Esophagus (tissue), 2 donors: ENCODE results near the gene SYT5. TPM values are rescaled to one million over a fixed set of nuclear protein-coding genes. Genes with fewer than 3 reads are reported as not detected.
"Not testable (repeated sequence)": the region's sequence is repeated elsewhere in the genome, so short reads cannot be mapped to it uniquely, and the experiment has no call there.

Source experiments
- H3K27ac ChIP-seq, 2 donors: one replicate each; pipeline ENCODE4 v1.5.1; 2013; ENCODE audit warnings: low read depth in 2 of 2, mild to moderate bottlenecking in 2 of 2, inconsistent platforms in 1 of 2, low read length in 1 of 2, moderate library complexity in 1 of 2
- H3K27me3 ChIP-seq, 2 donors: one replicate each; pipeline ENCODE4 v1.6.1; 2013; ENCODE audit warnings: low read length in 2 of 2, control low read depth in 1 of 2, mild to moderate bottlenecking in 1 of 2; ENCODE audit not compliant: insufficient read depth in 2 of 2, control insufficient read depth in 1 of 2
- H3K36me3 ChIP-seq, 2 donors: one replicate each; pipeline ENCODE4 v1.6.1; 2013; ENCODE audit warnings: low read length in 1 of 2; ENCODE audit not compliant: control insufficient read depth in 2 of 2, insufficient read depth in 2 of 2
- H3K4me1 ChIP-seq, 2 donors: one replicate each; pipeline ENCODE4 v1.6.1; 2013; ENCODE audit warnings: low read length in 1 of 2; ENCODE audit not compliant: control insufficient read depth in 2 of 2, insufficient read depth in 2 of 2
- H3K4me3 ChIP-seq, 2 donors: one replicate each; pipeline ENCODE4 v1.5.1; 2013; ENCODE audit warnings: low read length in 2 of 2, mild to moderate bottlenecking in 2 of 2, low read depth in 1 of 2, moderate library complexity in 1 of 2
- H3K9me3 ChIP-seq, 2 donors: one replicate each; pipeline ENCODE4 v1.6.1; 2013; ENCODE audit warnings: mild to moderate bottlenecking in 2 of 2, low read depth in 1 of 2, low read length in 1 of 2, moderate library complexity in 1 of 2; ENCODE audit not compliant: control insufficient read depth in 2 of 2, insufficient read depth in 1 of 2
- WGBS, 2 donors: extraction: QIAGEN DNeasy Blood & Tissue Kit; methylation state at CpG; one replicate each; pipeline ENCODE4 v1.1.7; 2013; 5-methylcytosine and 5-hydroxymethylcytosine counted together
- polyA plus RNA-seq, 2 donors: library from polyadenylated mRNA; stranded (reverse); fragments of 200-250 nt; gene quantifications; one replicate each; pipeline ENCODE4 v1.2.3, GENCODE V29; 2013
- donor health status: healthy with polysubstance abuse.
- donor health status: Bipolar disorder and iron deficiency.

SYT5 gene
- polyA plus RNA-seq, 2 donors: 0.05 TPM; not detected in 1

DNA sequence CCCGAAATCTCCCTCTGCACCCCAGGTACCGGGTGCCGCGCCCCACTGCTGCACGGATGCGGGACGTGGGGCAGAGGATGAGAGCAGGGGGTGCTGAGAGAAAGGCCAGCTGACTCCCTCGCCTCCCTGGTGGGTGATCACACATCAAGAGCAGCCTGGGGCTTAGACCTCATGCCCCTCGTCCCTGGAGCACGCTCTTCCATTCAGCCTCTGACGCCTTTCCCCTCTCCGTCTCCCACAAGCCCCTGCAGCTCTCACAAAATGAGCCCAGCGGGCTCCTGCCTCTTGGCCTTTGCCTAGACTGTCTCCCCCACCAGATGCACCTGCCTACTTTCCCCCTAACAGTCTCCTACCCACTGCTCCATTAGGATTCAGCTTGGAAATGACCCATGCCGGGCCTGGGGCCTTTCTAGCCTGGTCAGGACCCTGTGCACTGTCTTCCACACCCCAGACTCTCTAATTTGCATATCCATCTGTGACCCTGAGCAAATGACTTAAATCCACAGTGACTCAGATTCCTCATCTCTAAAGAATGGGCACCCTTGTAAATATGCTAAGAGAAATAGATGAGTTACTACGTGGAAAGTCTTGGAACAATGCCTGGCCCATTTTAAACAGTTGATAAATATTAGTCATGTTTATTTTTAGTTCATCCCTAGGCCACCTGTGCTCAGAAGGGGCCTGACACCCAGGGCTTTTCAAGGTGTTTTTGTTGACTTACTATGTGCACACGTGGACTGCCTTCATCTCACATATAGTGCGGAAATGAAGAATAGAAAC lies 29.8 kb upstream of the SYT5 start:
- no peaks in the 10 kb centered on the region for H3K27me3 ChIP-seq
- no peaks in the 10 kb centered on the region for H3K36me3 ChIP-seq
- WGBS, 2 donors: 59 to 61% methylated on average over 17 of the region's 17 CpGs
- no peak overlapping the region for H3K4me3 ChIP-seq
- peaks cover 2 to 3% of the 10 kb centered on the region in 2 donors for H3K9me3 ChIP-seq
- H3K4me1 ChIP-seq: peaks cover 3 to 13% of the 10 kb centered on the region in 2 donors
- H3K27ac ChIP-seq: peak overlapping the region in 1 of 2 donors; percentile 61

DNA sequence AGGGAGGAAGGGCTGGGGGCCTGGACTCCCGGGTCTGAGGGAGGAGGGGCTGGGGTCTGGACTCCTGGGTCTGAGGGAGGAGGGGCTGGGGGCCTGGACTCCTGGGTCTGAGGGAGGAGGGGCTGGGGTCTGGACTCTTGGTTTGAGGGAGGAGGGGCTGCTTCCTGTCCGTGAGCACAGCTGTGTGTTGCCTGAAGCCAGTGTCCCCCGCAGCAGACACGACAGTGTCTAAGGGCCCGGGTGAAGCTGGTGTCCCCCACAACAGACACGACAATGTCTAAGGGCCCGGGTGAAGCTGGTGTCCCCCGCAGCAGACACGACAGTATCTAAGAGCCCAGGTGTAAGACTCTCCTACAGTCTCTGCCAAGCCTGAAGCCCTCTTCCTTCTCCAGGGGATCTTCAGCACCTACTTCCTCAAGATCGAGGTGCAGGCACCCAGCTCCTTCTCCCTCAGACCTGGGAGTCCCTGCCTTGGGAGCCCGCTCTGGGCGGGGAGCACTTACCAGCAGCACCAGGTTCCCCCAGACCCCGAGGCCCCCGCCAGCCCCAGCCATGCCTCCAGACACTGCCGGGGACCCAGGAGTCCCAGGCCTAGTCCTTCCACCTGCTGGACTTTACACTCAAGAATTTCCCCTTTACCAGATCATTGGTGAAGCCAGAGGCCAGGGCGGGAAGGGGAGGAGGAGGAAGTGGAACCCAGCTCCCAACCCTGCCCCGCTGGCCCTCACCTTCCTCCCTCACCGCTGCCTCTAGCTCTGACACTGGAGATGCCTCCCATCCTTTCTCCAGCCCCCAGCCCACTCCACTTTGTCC lies 29.0 kb upstream of the SYT5 start, which contains the start of gene PTPRH:
PTPRH (minus strand) TSS at position 622 of the 813 bp plus-strand sequence; CDS start at position 554, 68 bp downstream.
- H3K27ac ChIP-seq: peak within 1 kb of the TSS in 1 of 2 donors; percentile 61
- H3K4me3 ChIP-seq: no peak within 1 kb of the TSS
- no peaks in the 10 kb centered on the region for H3K27me3 ChIP-seq
- peaks cover 3 to 13% of the 10 kb centered on the region in 2 donors for H3K4me1 ChIP-seq
- WGBS, 2 donors: 47 to 58% methylated on average over 17 of the region's 18 CpGs
- H3K36me3 ChIP-seq: no peaks in the 10 kb centered on the region
- peaks cover 2 to 3% of the 10 kb centered on the region in 2 donors for H3K9me3 ChIP-seq

DNA sequence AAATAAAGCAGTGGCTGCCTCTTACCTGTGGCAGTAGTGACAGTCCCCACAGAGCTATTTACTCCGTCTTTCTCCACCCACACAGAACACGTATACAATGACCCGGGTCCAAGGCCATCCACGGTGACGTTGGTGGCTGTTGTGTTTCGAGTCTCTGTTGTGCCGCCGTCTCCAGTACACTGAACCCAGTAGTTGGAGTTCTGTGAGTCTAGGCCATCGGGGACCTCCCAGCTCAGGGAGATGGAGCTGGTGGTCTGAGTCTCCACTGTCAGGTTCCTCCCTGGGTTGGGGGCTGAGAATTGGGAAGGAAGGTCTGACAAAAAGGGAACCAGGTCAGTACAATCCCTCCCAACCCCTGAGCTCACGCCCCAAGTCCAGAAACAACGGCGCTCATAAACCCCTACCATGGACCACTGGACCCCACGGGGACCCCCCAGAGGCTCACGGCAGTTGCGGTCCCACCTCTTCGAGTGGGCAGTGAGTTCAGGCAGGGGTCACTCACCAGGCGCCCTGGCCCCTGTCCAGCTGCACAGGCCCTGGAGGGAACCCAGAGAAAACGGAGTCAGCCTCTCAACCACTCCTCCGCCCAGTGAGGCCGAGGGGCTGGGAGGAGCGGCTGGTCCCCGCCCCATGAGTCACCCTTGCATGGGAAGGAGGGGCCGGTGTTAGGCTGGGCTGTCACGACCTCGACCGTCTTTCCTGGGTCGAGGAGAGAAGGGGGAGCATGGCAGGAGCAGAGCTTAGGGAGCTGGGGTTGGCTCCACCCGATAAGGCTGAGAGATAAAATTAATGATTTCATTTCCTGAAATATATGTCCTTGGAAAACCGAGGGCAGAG lies 26.8 kb upstream of the SYT5 start:
- WGBS, 2 donors: 23 to 33% methylated on average over 29 of the region's 29 CpGs

DNA sequence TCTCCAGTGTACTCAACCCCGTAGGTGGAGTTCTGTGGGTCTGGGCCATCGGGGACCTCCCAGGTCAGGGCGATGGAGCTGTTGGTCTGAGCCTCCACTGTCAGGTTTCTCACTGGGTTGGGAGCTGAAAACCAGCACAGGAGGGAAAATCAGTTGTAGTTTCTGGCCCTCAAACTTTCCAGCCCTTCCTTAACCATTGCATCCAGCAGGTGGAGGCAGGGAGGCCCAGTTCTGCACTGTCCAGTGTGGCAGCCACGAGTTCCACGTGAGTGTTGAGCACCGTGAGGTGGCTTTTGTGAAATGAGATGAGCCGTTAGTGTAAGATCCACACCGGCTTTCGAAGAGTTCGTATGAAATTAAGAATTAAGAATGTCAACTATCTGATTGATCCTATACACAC lies 22.1 kb upstream of the SYT5 start:
- not testable (repeated sequence) for H3K27me3 ChIP-seq, H3K4me1 ChIP-seq, H3K9me3 ChIP-seq, H3K4me3 ChIP-seq, H3K27ac ChIP-seq, H3K36me3 ChIP-seq
- 70 to 78% methylated on average over 10 of the region's 10 CpGs for WGBS, 2 donors

More for the DNA sequence above, 26.8 kb upstream of the SYT5 start:
- Histone ChIP-seq H3K4me3 (no peak overlapping the region), H3K27ac (peak overlapping the region in 1 of 2 donors; percentile 29), H3K9me3 (no peaks in the 10 kb centered on the region), H3K36me3 (no peaks in the 10 kb centered on the region), H3K27me3 (no peaks in the 10 kb centered on the region), H3K4me1 (peaks cover 3 to 13% of the 10 kb centered on the region in 2 donors)

DNA sequence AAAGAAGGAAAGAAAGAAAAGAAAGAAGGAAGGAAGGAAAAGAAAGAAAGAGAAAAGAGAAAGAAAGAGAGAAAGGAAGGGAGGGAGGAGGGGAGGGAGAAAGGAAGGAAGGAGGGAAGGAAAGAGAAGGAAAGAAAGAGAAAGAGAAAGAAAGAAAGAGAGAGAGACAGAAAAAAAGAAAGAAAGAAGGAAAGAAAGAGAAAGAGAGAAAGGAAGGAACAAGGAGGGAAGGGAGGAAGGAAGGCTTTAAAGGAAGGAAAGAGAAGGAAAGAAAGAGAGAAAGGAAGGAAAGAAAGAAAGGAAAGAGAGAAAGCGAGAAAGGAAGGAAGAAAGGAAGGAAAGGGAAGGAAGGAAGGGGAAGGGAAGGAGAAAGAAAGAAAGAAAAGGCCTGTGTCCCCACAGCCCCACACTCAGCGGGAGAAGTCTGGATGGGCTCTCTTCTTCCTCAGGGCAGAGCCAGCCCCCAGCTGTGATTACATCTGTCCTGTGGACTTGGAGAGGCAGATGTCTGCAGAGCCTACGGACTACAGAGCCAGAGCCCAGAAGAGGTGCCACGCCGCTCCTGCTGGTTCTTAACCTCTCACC lies 19.6 kb upstream of the SYT5 start:
- H3K27ac ChIP-seq: no peak overlapping the region
- H3K4me1 ChIP-seq: no peaks in the 10 kb centered on the region
- H3K4me3 ChIP-seq: no peak overlapping the region
- H3K36me3 ChIP-seq: no peaks in the 10 kb centered on the region
- no peaks in the 10 kb centered on the region for H3K9me3 ChIP-seq
- 53 to 58% methylated on average over 5 of the region's 5 CpGs for WGBS, 2 donors
- H3K27me3 ChIP-seq: no peaks in the 10 kb centered on the region

DNA sequence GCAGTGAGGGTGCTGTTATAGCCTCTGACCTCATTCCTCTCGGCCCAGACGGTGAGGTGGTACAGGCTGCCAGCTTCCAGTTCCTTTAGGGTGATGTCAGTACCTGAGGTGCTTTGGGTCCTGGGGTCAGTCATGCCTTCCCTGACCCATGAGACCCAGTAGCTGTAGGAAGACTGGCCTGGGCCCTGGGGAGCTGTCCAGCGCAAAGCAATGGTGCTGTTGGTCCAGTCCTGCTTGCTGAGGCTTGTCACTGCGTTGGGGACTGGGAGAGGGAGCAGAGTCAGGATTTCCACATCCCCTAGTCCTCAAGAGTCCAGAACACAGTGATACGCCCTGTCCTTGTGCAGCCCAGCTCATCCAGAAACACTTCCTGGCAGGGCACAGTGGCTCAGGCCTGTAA lies 18.6 kb upstream of the SYT5 start:
- no peaks in the 10 kb centered on the region for H3K27me3 ChIP-seq
- no peaks in the 10 kb centered on the region for H3K36me3 ChIP-seq
- WGBS, 2 donors: 58 to 69% methylated on average over 5 of the region's 5 CpGs
- H3K27ac ChIP-seq: no peak overlapping the region
- no peaks in the 10 kb centered on the region for H3K9me3 ChIP-seq
- no peaks in the 10 kb centered on the region for H3K4me1 ChIP-seq
- H3K4me3 ChIP-seq: no peak overlapping the region

DNA sequence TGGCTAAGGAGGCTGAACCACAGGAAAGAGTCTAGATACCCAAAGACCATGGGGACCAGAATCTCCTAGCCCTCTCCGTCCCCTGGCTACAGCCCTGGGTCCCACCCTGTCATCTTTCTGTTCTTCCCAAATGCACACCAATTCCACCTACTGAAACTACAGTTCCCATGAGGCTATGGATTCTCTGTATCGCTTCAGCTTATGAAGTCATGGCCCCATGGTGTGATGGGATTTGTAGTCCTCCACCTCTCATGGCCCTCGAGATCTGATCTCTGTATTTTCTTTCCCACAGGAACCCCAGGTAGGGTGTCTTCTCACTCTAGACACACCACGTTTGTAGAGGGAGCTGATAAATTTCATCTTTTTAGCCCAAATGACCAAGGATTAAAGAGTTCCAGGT lies 17.4 kb upstream of the SYT5 start:
- H3K27me3 ChIP-seq: no peaks in the 10 kb centered on the region
- no peaks in the 10 kb centered on the region for H3K36me3 ChIP-seq
- WGBS, 2 donors: 60 to 72% methylated on average over 4 of the region's 4 CpGs
- no peaks in the 10 kb centered on the region for H3K9me3 ChIP-seq
- H3K27ac ChIP-seq: no peak overlapping the region
- no peak overlapping the region for H3K4me3 ChIP-seq
- no peaks in the 10 kb centered on the region for H3K4me1 ChIP-seq

DNA sequence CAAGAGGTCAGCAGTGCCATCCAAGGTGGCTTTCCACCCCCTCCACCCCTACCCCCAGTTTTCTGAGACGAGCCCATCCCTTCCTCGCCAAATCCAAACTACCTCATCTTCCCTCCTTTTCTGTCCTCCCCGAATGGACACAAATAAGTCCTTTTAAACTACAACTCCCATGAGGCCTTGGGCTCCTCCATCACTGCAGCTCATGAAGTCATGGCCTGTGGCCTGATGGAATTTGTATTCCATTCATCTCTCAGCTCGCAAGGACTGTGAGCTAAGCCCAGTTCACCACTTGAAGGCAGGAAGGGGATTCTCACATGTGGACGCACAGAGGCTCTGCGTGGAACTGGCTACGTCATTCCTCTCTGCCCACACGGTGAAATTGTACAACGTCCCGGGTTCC lies 16.7 kb upstream of the SYT5 start:
- Histone ChIP-seq H3K27me3 (no peaks in the 10 kb centered on the region), H3K4me3 (no peak overlapping the region), H3K4me1 (no peaks in the 10 kb centered on the region), H3K27ac (no peak overlapping the region), H3K9me3 (no peaks in the 10 kb centered on the region), H3K36me3 (no peaks in the 10 kb centered on the region)
- WGBS, 2 donors: 88 to 91% methylated on average over 10 of the region's 10 CpGs

DNA sequence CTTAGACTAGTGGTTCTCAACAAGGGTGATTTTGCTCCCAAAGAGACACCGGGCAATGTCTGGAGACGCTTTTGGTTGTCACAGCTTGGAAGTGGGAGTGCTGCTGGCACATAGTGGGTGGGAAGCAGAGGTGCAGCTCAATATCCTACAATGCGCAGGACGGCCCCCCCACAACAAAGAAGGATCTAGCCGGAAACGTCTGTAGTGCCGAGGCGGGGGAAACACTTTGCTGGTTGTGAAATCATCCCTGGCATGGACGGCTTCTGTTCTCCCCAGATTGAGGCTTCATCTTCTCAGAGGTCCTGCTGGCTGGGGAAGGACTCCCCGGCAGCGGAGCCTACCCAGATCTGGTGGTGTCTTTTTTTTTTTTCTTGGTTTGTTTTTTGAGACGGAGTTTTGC lies 13.4 kb upstream of the SYT5 start:
- Histone ChIP-seq H3K36me3 (no peaks in the 10 kb centered on the region), H3K4me3 (no peak overlapping the region), H3K9me3 (no peaks in the 10 kb centered on the region), H3K27me3 (no peaks in the 10 kb centered on the region), H3K4me1 (no peaks in the 10 kb centered on the region), H3K27ac (no peak overlapping the region)
- WGBS, 2 donors: 80 to 81% methylated on average over 12 of the region's 12 CpGs
